Activated CD8-positive, alpha-beta memory T cell treated with anti-CD3 and anti-CD28 coated beads, Interleukin-2, amount 50 U/mL, for 4 hours (primary cell): ENCODE data around the gene CMIP.
"Not testable (repeated sequence)": the region's sequence is repeated elsewhere in the genome, so short reads cannot be mapped to it uniquely, and the experiment has no call there.

Experiments
- DNase-seq: peaks from one replicate; pipeline ENCODE4 v3.0.0-alpha.2; 2020

CMIP gene

DNA sequence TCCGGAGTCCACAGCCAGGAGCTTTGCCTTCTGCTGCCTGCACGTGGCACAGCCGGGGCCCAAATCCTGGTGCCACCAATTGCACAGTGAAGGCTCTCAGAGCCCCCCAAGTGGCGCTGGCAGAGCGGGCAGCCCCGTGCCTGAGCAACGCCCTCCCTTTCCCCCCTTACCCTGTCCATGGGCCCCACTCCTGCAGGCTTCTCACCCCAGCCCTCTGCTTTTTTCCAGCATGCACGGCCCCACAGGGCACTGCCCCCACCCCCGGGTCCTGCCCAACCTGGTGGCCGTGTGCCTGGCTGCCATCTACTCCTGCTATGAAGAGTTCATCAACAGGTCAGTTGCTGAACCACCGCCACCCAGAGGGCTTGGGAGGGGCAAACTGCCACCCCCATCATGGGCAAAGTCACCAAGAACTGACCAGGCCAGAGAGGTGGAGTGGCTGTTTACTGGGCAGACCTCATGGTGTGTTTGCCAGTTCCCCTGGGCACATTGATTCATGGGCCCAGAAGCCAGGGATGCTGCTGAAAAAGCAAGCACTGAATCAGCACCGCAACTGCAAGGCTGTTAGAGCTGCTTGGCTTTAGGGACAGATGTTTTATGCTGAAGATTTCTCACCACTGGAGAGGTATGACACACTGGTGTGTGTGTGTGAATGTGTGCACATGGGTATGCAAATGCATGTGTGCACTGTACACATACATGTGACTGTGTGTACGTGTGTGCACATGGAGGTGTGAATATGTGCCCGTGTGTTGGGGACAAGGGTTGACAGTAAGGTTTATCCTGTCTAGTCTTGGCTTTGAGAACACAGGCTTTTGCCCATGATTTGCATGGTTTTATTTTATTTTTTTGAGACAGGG, 227.4 kb downstream of the CMIP start:
- DNase-seq: no peak

GRCh38 chr16:81673432-81673831, 228.8 kb downstream of the CMIP start:
- no peak for DNase-seq

GRCh38 chr16:81675662-81676061, 231.1 kb downstream of the CMIP start:
- DNase-seq: no peak

GRCh38 chr16:81676066-81676882, 231.7 kb downstream of the CMIP start:
- DNase-seq: no peak

DNA sequence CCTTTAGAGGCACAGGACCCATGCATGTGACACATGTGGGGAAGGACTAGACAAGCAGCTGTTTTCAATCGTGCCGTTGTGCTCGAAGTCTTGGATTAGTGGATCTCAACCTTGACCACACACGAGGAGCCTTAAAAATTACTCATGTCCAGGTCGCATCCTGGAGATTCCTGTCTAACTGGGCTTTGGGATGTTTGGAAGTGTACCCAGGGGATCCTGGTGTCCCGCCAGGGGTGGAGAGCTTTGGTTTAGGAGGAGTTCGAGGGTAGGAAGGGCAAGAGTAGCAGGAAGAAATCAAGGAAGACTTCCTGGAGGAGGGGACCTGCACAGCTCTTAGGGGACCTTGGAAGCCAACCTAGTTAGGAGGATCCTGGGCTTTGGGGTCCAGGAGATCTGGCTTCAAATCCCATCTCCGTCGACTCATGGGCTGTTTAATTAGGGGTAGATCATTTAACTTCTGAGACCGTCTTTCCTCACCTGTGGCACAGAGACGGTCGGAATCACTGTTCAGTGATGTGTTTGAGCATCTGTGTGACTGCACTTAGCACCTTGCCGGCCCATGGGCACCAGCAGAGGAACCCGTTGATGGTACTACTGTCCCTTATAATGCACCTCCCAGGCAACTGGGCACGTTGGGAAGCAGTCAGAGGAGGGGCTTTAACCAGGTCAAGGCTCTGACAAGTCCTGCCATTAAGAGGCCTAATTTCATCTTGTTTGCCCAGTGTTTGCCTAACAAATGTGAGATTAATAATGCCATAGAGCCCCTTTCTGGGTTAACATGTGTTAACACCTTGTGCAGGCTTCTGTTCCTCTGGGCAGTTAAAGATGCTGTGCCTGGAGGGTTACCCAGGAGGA, 232.5 kb downstream of the CMIP start:
- DNase-seq: no peak

DNA sequence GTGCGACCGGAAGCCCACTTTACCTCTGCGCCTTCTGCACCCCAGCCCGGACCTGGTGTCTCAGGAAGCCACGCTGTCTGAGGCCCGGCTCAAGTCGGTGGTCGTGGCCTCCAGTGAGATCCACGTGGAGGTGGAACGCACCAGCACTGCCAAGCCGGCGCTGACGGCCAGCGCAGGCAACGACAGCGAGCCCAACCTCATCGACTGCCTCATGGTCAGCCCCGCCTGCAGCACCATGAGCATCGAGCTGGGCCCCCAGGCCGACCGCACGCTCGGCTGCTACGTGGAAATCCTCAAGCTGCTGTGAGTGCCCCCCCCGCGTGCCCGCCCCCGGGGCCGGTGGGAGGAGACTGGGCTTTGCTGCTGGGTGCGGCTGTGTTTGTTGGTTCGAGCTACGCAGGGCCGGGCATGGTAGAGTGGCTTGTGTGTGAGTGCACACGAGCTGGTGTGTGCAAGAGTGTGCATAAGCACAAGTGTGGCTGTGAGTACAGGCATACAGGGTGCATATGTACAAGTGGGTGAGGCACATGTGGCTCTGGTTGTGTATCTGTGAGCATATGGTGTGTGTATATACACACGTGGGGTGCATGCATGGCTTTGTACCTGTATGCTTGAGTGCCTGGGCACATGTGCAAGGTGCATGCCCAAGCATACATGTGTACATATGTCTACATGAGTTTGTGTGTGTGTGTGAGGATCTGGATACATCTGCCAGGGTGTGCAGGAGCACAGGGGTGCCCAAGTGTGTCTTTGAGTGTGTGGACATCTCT, 233.9 kb downstream of the CMIP start:
- DNase-seq: no peak

- no peak for DNase-seq
Observed at GRCh38 chr16:81679721-81680430, 235.3 kb downstream of the CMIP start.

- DNase-seq: no peak
Observed at GRCh38 chr16:81680444-81681275, 236.1 kb downstream of the CMIP start.

DNA sequence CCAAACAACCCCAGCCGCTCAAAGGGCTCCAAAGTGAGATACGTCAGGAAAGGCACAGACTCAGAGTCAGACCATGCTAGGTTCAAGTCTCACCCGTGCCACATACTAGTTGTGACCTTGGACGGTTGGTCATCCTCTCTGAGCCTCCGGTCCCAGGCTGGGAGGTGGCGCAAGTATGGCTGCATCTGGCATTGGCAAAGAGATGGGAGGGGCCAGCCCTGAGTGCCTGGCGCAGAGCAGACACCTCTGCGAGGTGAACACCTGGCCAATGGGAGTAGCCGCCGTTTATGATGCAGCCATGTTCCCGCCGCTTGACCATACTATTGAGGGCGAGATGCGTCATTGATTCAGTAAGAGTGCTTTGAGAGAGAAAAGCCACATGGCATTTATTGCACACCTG, 236.7 kb downstream of the CMIP start:
- no peak for DNase-seq

DNA sequence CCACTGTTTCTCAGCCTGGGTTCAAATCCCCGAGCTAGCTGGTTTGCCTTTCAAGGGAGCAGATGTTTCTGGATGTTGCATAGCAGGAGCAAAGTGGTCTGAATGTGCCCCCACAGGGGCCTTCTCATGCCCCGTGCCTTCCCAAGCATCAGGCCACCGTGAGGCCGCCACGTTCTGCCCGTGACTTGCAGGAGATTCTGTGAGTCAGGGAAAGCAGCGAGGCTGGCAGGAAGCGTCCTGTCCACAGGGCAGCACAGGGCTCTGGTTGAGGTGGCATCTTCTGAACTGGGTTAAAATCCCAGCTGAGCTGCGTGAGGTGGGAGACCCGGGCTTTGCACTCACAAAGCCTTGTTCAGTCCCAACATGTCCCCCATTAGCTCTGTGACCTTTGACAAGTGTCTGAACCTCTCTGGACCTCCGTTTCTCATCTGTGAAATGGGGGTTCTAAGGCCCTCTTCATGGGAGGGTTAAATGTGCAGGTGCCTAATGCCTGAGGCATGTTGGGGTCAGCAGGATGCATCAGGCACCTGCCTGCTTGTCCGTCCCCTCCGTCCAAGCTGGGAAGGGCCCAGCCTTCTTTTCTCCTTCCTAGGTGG, 239.7 kb downstream of the CMIP start:
- no peak for DNase-seq

- DNase-seq: no peak
Observed at GRCh38 chr16:81684901-81685300, 240.3 kb downstream of the CMIP start.

DNA sequence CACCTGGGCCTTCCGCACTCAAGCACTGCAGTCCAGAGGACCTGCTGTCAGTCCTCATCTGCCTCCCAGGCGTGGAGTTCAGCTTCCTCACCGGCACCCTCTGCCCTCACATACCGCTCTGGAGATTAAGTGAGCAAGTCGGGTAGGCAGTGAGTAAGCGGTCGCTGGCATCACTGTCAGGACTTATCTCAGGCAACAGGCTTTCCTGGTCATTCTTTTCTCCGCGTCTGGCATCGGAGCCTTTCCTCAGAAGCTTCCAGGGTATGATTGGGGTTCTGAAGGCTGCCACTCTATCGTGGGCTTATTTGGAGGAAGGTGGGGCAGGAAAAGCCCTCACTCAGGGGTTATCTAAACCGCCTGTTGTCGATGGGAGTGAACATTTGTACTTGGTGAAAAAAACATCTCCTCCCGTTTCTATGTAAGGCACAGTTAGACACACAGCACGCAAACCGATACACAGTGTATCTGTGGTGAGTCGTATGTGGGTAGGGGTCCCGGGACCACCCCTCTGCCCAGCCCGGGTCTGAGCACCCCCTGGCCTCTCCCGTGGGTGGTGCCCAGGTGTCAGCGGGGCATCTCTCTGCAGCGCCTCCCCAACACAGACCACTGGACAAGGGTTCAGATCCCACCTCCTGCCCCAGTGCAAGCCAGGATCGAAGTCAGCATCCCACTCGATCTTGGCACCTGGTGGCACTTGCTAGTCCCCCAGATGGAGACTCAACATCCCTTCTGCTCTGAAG, 242.0 kb downstream of the CMIP start:
- no peak for DNase-seq

DNA sequence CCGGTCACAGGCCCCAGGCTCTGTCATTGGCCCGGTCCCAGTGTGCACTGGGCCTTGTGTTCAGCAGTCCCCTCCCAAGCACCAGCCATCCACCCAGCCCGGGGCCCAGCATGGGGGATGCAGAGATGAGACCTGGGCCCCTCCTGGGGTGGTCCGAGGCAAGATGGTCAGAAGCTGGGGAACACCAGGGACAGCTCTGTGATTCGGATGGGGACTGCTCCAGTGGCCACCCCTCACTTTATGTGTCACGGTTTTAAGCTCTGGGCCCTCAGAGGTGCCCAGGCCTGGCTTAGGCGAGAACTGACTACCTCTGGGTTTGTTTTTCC, 242.5 kb downstream of the CMIP start:
- DNase-seq: no peak

GRCh38 chr16:81688182-81688581, 243.6 kb downstream of the CMIP start:
- DNase-seq: no peak

GRCh38 chr16:81688839-81689238, 244.2 kb downstream of the CMIP start:
- DNase-seq: not testable (repeated sequence)

DNA sequence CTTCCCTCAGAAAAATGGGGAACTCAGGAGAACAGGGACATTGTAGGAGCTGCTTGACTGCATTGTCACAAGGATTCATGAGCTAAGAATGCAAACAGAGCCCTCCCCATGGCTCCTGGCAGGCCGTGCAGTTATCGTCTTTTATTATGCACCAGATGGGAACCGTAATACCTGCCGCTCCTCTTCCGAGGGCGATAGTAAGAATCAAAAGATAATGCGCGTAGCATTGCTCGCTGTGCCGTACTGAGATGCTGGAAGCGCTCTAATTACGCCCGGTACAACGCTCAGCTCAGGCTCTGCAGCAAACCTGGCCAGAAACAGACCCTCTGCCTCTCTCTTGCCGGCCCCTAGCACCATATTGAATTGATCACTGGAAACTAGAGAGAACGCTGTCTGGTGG, 247.4 kb downstream of the CMIP start:
- no peak for DNase-seq

GRCh38 chr16:81692571-81692970, 248.0 kb downstream of the CMIP start:
- DNase-seq: no peak

DNA sequence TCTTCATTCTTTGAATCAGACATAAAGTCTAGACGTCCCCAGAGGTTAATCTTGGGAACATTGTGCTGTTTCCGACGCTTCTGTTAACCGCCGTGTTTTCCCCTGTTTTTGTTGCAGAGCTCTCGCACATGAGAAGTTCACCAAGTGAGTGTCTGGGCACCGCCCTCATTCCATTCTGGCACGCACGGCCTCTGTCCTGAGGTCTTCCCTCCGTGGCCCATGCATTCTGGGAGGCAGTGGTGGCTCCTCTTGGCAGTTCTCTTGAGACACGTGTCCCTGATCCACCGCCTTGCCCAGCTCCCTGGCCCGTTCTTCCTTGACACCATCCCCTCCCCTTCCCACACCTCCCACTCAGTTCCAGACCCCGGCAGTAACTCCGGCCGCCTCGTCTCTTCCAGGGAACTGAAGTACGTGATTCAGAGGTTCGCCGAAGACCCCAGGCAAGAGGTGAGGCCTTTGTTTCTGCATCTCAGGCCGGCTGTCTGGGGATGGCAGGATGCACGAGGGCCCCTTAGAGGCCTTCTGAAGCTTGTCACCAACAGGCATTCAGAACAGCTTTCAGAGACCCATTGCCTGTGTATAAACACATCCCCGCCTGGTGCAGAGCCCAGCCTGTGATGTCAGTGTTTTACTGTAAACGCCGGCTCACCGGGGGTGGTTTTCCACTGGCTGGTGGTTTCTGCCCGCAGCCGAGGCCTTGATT, 248.6 kb downstream of the CMIP start:
- no peak for DNase-seq

GRCh38 chr16:81693744-81694303, 249.2 kb downstream of the CMIP start:
- DNase-seq: no peak
